Loucy (cell line): Measurements from ENCODE around the gene ITCH.

Experiments
- EZH2phosphoT487 ChIP-seq: fragments of 200-600 bp; IDR thresholded peaks from 2 replicates; pipeline ENCODE4 v1.6.1; 2018; ENCODE audit warnings: antibody characterized with exemption, mild to moderate bottlenecking, moderate library complexity, borderline replicate concordance
- TF ChIP-seq, protein P1 (sequence below): fragments of 200-600 bp; sonication (generic); conservative IDR thresholded peaks from 2 replicates; pipeline ENCODE4 v1.5.1; 2014; ENCODE audit warnings: mild to moderate bottlenecking, antibody characterized with exemption, low read length

- TF ChIP-seq, protein P1, sequence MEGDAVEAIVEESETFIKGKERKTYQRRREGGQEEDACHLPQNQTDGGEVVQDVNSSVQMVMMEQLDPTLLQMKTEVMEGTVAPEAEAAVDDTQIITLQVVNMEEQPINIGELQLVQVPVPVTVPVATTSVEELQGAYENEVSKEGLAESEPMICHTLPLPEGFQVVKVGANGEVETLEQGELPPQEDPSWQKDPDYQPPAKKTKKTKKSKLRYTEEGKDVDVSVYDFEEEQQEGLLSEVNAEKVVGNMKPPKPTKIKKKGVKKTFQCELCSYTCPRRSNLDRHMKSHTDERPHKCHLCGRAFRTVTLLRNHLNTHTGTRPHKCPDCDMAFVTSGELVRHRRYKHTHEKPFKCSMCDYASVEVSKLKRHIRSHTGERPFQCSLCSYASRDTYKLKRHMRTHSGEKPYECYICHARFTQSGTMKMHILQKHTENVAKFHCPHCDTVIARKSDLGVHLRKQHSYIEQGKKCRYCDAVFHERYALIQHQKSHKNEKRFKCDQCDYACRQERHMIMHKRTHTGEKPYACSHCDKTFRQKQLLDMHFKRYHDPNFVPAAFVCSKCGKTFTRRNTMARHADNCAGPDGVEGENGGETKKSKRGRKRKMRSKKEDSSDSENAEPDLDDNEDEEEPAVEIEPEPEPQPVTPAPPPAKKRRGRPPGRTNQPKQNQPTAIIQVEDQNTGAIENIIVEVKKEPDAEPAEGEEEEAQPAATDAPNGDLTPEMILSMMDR: no peak
- TF ChIP-seq EZH2phosphoT487: no peak
These were observed 194.9 kb downstream of the ITCH start for GRCh38 chr20:34557936-34558319.
